ENCODE measurements around the gene INHBB. TPM values are rescaled to one million over a fixed set of nuclear protein-coding genes. Genes with fewer than 3 reads are reported as not detected.

INHBB gene
- total RNA-seq, 1 donor from 2014 or later = 8.1 TPM

GRCh38 chr2:120334068-120334467 is 11.9 kb upstream of the INHBB start:
- DNase-seq (ENCODE audit: low spot score in 2 of 2) = no peak
- H3K27ac ChIP-seq = no peak overlapping the region
- TF ChIP-seq CTCF (IDR thresholded peaks at IDR 0.05) = no peak
- H3K9me3 ChIP-seq = no peaks in the 10 kb centered on the region
- H3K4me1 ChIP-seq = no peaks in the 10 kb centered on the region
- H3K36me3 ChIP-seq = no peaks in the 10 kb centered on the region
- intact Hi-C loops (cut with DNase I) = no loop called here
- no peak overlapping the region for H3K4me3 ChIP-seq
- H3K27me3 ChIP-seq = no peaks in the 10 kb centered on the region

- H3K27ac ChIP-seq = no peak overlapping the region
- no peaks in the 10 kb centered on the region for H3K4me1 ChIP-seq
- intact Hi-C loops (cut with DNase I) = no loop called here
- peaks cover 3% of the 10 kb centered on the region for H3K27me3 ChIP-seq
- TF ChIP-seq CTCF (IDR thresholded peaks at IDR 0.05) = no peak
- DNase-seq (ENCODE audit: low spot score in 2 of 2) = no peak
- no peaks in the 10 kb centered on the region for H3K36me3 ChIP-seq
- H3K4me3 ChIP-seq = no peak overlapping the region
- no peaks in the 10 kb centered on the region for H3K9me3 ChIP-seq
These were observed 9.2 kb upstream of the INHBB start for GRCh38 chr2:120336749-120337148.

GRCh38 chr2:120338015-120338414 is 7.9 kb upstream of the INHBB start:
- Histone ChIP-seq H3K36me3 (no peaks in the 10 kb centered on the region), H3K4me3 (no peak overlapping the region), H3K27me3 (peaks cover 16% of the 10 kb centered on the region), H3K27ac (no peak overlapping the region), H3K9me3 (no peaks in the 10 kb centered on the region), H3K4me1 (peaks cover under 1% of the 10 kb centered on the region in 2 donors)
- DNase-seq (ENCODE audit: low spot score in 2 of 2) = no peak
- no peak for TF ChIP-seq CTCF (IDR thresholded peaks at IDR 0.05)
- intact Hi-C loops (cut with DNase I) = no loop called here

- DNase-seq (ENCODE audit: low spot score in 2 of 2) = no peak
- no peak for TF ChIP-seq CTCF (IDR thresholded peaks at IDR 0.05)
- H3K36me3 ChIP-seq = no peaks in the 10 kb centered on the region
- H3K4me1 ChIP-seq = peaks cover 18 to 23% of the 10 kb centered on the region in 2 donors
- peaks cover 17% of the 10 kb centered on the region for H3K27me3 ChIP-seq
- no peaks in the 10 kb centered on the region for H3K9me3 ChIP-seq
- no peak overlapping the region for H3K4me3 ChIP-seq
- H3K27ac ChIP-seq = no peak overlapping the region
- intact Hi-C loops (cut with DNase I) = loop anchor here (5.0 kb wide), 2 partner anchors 180 to 735 kb away; no protein-coding TSS in a partner anchor
These were observed 4.0 kb upstream of the INHBB start for GRCh38 chr2:120341977-120342376.

- H3K36me3 ChIP-seq = no peaks in the 10 kb centered on the region
- intact Hi-C loops (cut with DNase I) = loop anchor here (5.0 kb wide), 2 partner anchors 180 to 735 kb away; no protein-coding TSS in a partner anchor
- peaks cover 17% of the 10 kb centered on the region for H3K27me3 ChIP-seq
- H3K4me3 ChIP-seq = no peak overlapping the region
- H3K9me3 ChIP-seq = no peaks in the 10 kb centered on the region
- no peak overlapping the region for H3K27ac ChIP-seq
- TF ChIP-seq CTCF (IDR thresholded peaks at IDR 0.05) = no peak
- peaks cover 21 to 26% of the 10 kb centered on the region in 2 donors for H3K4me1 ChIP-seq
- DNase-seq (ENCODE audit: low spot score in 2 of 2) = no peak
These were observed 3.5 kb upstream of the INHBB start for GRCh38 chr2:120342446-120342845.

- Histone ChIP-seq H3K27ac (no peak overlapping the region), H3K36me3 (no peaks in the 10 kb centered on the region), H3K4me1 (peaks cover 21 to 31% of the 10 kb centered on the region in 2 donors), H3K4me3 (no peak overlapping the region), H3K27me3 (peaks cover 17% of the 10 kb centered on the region), H3K9me3 (no peaks in the 10 kb centered on the region)
- DNase-seq (ENCODE audit: low spot score in 2 of 2) = no peak
- no peak for TF ChIP-seq CTCF (IDR thresholded peaks at IDR 0.05)
- intact Hi-C loops (cut with DNase I) = loop anchor here (1.0 to 5.0 kb wide), 4 partner anchors 179 to 734 kb away; no protein-coding TSS in a partner anchor
These were observed 2.9 kb upstream of the INHBB start for GRCh38 chr2:120343100-120343432.
